Measurements from ENCODE around the gene MED10.

Gene MED10

DNA sequence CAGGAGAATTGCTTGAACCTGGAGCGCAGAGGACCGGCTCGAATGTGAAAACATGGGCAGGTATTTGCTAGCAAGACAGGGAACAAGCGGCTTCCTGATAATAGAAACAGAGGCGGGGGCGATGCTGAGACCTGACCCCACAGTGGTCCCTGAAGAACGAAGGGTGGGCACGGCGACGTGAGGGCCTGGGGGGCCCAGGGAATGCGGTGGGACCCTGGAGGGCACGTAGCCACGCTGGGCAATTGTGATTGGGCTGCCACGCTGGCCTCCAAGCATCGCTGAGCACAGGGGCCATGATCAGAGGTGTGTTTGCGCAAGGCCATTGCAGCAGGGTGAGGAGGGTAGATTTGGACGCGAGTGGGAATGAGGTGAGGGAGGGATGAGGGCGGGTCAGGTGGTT, 30.7 kb downstream of the MED10 start:
- no peak for DNase-seq

DNA sequence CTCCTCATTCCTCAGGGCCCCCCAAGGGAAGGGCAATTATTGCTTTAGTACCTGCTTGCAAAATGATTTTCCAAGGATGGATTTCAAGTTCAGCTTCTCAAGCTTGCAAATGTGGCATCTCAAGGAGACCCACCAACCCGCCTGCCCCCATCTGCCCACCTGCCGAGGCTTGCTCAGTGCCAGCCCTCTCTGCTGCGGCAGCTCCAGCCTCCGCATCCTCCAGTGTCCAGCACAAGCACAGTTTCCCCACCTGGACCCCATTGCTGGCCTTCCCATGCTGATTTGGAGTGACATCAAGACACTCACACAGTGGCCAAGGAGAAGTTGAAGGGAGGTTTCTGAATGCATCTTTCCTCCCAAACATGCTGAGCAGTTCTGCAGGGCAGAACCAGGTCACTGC, 31.2 kb downstream of the MED10 start:
- no peak for DNase-seq

DNA sequence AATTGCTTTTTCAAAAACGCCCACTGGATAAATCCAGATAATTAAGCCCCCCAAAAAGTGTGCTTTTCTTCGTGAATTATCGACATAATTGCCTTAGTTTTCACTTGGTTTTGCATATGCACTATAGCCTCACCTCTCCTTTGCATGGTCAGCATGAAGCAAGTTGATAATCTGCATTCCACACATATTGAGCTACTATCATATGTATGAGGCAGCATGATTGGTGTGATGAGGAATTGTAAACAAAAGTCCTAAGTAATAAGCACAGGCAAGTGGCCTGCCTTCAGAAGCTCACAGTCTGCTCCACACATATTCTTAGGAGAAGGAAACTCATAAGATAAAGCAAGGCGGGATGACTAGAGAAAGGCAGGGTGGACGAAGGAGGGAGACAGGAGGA, 33.8 kb downstream of the MED10 start:
- no peak for DNase-seq

DNA sequence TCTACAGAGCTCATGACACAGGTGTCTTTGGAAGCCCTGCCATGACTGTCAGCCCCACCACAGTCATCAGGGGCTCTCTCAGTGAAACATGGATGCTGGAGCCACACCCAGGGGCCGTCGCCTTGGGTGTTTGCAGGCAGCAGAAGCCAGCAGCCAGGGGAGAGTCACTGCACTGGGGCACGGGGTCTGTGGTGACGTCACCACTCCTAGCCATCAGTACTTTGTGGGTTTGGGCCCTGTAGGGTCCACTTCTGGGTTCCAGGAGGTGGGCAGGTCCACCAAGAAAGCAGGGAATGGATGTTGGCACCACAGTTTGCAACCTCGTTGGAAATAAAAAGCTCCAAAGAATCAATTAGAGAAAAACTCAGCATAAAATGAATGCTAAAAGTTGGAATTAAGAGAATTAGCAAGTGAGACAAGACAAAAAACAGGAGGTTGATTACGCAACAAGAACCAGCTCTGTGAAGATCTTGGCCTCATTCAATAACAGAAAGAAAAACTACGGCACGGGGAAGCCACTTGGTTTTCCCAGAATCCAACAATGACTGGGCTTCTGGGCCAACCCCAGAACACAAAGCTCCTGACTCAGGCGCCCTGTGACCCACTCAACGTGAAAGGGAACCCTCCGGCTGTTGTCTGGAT, 34.3 kb downstream of the MED10 start:
- no peak for DNase-seq

DNA sequence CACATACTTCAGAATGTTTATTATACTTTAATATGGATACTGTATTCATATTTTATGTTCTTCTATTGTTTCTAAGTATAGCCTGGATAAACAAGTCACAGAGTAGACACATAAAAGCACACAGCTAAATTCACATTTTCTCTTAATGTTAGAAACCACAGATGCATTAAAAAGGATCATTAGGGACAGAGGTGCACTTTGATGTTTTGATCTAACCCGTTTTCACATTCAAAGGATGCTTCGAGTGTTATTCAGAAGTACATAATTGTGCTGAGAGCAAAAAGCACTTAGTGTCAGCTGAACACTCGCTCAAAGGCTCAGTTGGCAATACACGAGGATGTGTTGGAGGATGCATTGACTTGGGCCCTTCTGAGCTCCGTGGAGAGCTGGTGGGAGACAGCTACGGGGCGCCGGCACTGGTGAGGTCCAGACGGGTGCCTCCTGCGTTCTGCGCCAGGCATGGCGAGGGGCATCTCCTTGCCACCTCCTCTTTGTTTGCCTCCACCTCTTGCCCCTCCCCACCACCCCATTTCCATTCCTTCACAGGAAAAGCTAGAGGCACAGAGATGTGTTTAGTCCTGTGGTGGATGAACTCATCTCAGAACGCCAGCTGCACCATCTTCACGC, 35.5 kb downstream of the MED10 start:
- peak; percentile 91 for DNase-seq

DNA sequence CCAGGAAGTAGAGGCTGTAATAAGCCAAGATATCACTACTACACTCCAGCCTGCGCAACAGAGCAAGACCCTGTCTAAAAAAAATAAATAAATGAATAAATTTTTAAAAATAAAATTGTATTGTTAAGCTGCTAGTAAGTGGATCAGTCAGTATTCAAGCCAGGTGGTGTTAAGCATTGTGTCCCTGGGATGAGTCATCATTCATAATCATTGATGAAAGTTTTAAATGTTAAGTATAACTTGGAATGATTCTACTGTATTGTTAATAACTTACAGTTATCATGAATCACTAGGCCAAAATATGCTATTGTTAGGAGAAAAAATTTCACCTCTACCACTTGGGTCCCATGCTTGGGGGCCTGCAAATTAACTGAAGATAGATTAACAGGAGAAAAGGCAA, 38.2 kb downstream of the MED10 start:
- DNase-seq, result no peak

DNA sequence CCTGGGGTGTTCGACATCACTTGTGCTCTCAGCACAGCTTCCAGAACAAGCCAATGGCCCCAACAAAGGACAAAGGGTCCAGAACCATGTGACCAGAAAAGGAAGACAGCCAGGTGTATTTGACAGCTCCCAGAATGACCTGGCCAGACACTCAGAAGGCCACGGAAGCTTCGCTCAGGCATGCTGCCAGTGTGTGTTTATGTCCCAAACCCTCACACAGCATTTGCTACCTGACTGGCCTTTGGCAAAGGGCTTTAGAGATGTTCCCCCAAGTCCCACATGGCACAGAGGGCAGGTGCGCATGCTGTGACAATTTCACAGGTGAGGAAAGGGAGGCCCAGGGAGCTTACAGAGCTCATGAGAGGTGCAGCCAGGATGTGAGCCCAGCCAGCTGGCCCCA, 39.5 kb downstream of the MED10 start:
- no peak for DNase-seq

DNA sequence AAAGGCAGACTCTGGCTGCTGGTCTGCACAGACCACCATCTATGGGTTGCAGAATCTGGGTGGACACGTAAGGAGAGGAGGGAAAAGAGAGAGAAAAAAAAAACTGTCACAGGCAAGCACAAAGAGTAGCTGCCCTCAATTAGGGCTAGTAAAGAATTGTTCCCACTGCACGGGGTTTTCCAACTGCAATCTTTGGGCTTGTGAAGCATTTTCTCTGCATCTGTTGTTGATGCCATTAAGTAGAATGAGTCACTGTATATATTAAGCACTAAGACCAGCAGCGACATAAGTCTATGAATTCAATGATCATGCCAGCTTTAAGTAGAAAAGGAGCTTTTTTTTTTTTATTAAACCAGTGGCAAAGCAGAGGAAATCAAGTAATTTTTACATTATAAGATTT, 40.2 kb downstream of the MED10 start:
- no peak for DNase-seq

DNA sequence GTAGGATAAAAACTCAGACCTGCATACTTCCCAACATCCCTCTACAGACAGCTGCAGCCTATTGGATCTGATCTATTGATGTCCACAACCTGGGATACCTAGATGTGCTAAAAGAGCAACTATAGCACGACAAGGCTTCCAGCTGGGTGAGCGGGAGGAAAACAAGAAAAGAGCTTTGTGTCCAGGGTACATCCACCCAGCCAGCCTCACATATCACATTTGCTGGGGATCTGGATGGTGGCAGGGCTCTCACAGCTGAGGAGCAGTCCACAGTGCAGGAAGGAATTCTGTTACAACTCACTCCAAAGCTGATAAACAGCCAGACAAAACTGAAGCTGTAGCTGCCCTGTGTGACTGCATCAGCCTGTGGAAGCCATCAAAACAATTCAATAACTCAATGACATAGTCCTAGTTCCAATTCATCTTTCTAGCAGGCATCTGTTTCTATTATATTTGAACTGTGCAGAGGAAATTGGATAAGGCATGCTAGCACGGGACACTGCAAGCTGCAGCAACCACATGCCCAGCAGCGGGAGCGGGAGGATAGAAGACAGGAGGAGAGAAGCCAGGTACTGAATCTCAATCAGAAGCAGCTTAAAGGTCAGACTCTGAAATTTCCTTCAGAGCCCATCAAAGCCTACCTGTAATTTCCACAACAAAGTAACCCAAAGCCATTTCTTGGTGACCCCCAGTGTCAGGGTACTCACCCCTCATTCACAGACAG, 45.0 kb downstream of the MED10 start:
- no peak for DNase-seq

DNA sequence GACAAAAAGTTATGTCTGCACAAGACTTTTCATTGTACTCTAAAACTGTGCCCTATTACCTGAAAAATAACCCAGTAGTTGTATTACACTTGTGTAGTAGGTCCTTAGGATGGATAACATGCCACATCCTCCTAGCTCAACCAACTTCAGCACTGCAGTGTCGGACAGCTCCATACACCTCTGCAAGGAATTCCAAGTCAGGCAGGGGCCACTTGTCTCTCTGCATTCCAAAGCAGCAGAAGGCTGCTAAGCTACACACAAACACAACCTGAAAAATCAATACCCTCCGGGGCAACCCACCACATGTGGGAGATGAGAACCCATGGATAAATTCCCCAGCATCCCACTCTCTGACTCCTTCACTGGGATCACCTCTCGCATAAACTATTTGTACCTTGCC, 50.2 kb downstream of the MED10 start:
- DNase-seq, result no peak

DNA sequence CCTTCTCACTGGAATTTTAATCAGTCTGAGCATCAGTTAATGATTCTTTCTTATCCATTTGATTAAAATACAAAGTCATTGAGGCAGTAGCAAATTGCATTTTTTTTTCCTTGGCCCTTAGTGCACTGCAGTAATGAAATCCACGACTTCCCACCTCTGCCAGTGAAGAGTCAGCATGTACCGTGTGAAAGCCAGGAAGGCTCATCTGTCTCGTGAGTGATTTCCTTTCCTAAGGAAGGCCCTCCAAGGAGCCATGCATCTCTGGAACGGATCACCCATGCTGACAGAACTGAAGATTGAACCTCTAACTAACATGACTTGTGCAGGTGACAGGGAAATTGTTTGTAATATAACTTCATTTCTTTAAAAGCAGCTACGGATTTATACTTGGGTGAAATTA, 51.6 kb downstream of the MED10 start:
- no peak for DNase-seq

DNA sequence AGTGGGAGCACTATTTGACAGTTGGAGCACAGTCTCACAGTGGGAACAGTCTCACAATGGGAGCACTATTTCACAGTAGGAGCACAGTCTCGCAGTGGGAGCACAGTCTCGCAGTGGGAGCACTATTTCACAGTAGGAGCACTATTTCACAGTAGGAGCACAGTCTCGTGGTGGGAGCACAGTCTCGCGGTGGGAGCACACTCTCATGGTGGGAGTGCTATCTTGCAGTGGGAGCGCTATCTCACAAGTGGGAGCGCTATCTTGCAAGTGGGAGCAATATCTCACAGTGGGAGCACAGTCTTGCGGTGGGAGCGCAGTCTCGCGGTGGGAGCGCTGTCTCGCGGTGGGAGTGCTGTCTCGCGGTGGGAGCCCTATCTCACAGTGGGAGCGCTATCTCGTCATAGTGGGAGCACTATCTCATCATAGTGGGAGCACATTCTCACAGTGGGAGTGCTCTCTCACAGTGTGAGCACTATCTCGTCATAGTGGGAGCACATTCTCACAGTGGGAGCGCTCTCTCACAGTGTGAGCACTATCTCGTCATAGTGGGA, 56.1 kb downstream of the MED10 start:
- DNase-seq, result no peak
